ENCODE data around the gene TBX3.

GRCh38 chr12:114685869-114686268 lies 1.9 kb upstream of the TBX3 start:
- TF ChIP-seq CTCF (IDR thresholded peaks at IDR 0.05): no peak
- no peak for TF ChIP-seq POLR2A (IDR thresholded peaks at IDR 0.05)
